HepG2 (cell line): ENCODE data around the gene LSMEM2. TPM values are rescaled to one million over a fixed set of nuclear protein-coding genes. Genes with fewer than 3 reads are reported as not detected.

Experiments used
- ARID4A ChIP-seq: sonication (generic); formaldehyde crosslinking; IDR thresholded peaks from 2 replicates; pipeline ENCODE4 v1.5.0; 2020; ENCODE audit warnings: mild to moderate bottlenecking, missing genetic modification reagents, borderline replicate concordance
- ARNTL ChIP-seq: sonication (generic); formaldehyde crosslinking; IDR thresholded peaks from 2 replicates; pipeline ENCODE4 v1.4.0; 2020; ENCODE audit warnings: mild to moderate bottlenecking, missing genetic modification reagents
- ETV6 ChIP-seq: sonication (generic); formaldehyde crosslinking; conservative IDR thresholded peaks from 2 replicates; pipeline ENCODE4 v1.4.0; 2020; ENCODE audit warnings: missing genetic modification reagents
- FOXP1 ChIP-seq, 2 experiments: fragments of 450-650 bp in 1 of 2; IDR thresholded peaks; 2 replicates each; pipeline ENCODE4 v1.6.1; 2017 to 2018; ENCODE audit warnings: antibody characterized with exemption in 1 of 2
- GABPA ChIP-seq, 2 experiments: IDR thresholded peaks; 2 replicates each; pipeline ENCODE4 v1.6.1; 2011 to 2016; ENCODE audit warnings: low read depth in 2 of 2, low read length in 1 of 2, missing biosample characterization in 1 of 2, missing genetic modification characterization in 1 of 2
- KAT8 ChIP-seq: IDR thresholded peaks from 2 replicates; pipeline ENCODE4 v1.6.1; 2016; ENCODE audit warnings: missing genetic modification reagents, missing compliant biosample characterization
- KDM1A ChIP-seq: IDR thresholded peaks from 2 replicates; pipeline ENCODE4 v1.6.1; 2016; ENCODE audit warnings: missing compliant biosample characterization
- PHF20 ChIP-seq: sonication (generic); formaldehyde crosslinking; IDR thresholded peaks from 2 replicates; pipeline ENCODE4 v1.5.0; 2020; ENCODE audit warnings: mild to moderate bottlenecking, missing genetic modification reagents
- POLR2G ChIP-seq: fragments of 200-400 bp; formaldehyde crosslinking; IDR thresholded peaks from 2 replicates; pipeline ENCODE4 v1.6.1; 2018; ENCODE audit warnings: mild to moderate bottlenecking, low read depth, low read length, moderate library complexity
- SAP130 ChIP-seq: IDR thresholded peaks from 2 replicates; pipeline ENCODE4 v1.6.1; 2016; ENCODE audit warnings: low read depth
- STAG1 ChIP-seq: sonication (generic); formaldehyde crosslinking; IDR thresholded peaks from 2 replicates; pipeline ENCODE4 v1.4.0; 2020; ENCODE audit warnings: missing genetic modification reagents
- TCF7L2 ChIP-seq: IDR thresholded peaks from 2 replicates; pipeline ENCODE4 v1.6.1; 2011; ENCODE audit warnings: mild to moderate bottlenecking, low read depth, low read length, moderate library complexity
- TOE1 ChIP-seq: sonication (generic); formaldehyde crosslinking; IDR thresholded peaks from 2 replicates; pipeline ENCODE4 v1.4.0; 2020; ENCODE audit warnings: mild to moderate bottlenecking, missing genetic modification reagents
- ZNF138 ChIP-seq: sonication (generic); formaldehyde crosslinking; IDR thresholded peaks from 2 replicates; pipeline ENCODE4 v1.5.0; 2020; ENCODE audit warnings: mild to moderate bottlenecking, low read depth, missing genetic modification reagents
- ZNF296 ChIP-seq: sonication (generic); formaldehyde crosslinking; conservative IDR thresholded peaks from 2 replicates; pipeline ENCODE4 v1.5.0; 2020; ENCODE audit warnings: mild to moderate bottlenecking, missing genetic modification reagents
- ZNF776 ChIP-seq: sonication (generic); formaldehyde crosslinking; IDR thresholded peaks from 2 replicates; pipeline ENCODE4 v1.4.0; 2020; ENCODE audit warnings: mild to moderate bottlenecking, missing genetic modification reagents
- ZNF883 ChIP-seq: sonication (generic); formaldehyde crosslinking; IDR thresholded peaks from 2 replicates; pipeline ENCODE4 v1.5.1; 2020; ENCODE audit warnings: mild to moderate bottlenecking, missing genetic modification reagents; ENCODE audit errors: not compliant biosample characterization
- ZSCAN21 ChIP-seq: sonication (generic); formaldehyde crosslinking; IDR thresholded peaks from 2 replicates; pipeline ENCODE4 v1.8.0; 2022; ENCODE audit warnings: mild to moderate bottlenecking, missing genetic modification reagents, moderate library complexity, borderline replicate concordance
- polyA plus RNA-seq, 8 experiments: library from polyadenylated mRNA; depleted of rRNA in 3 of 8; stranded (reverse) in 7 of 8; unstranded in 1 of 8; fragments of >200 nt; fragmentation: Illumina TruSeq in 4 of 8; extraction: Trizol in 4 of 8; gene quantifications; 2 replicates each; pipeline versions ENCODE4 v1.2.1 to v1.2.3, GENCODE V29; 2011 to 2016; ENCODE audit warnings: low read depth in 4 of 8, missing spikeins in 1 of 8, mixed read lengths in 1 of 8; ENCODE audit not compliant: insufficient read depth in 1 of 8
- total RNA-seq, 5 experiments: library from RNA; depleted of rRNA; stranded (reverse); fragments of >200 nt; fragmentation: Illumina TruSeq; extraction: Trizol; gene quantifications; 2 replicates each; pipeline ENCODE4 v1.2.3, GENCODE V29; 2016; ENCODE audit warnings: low read depth in 1 of 5
- TF ChIP-seq, protein P1 (sequence below): sonication (generic); formaldehyde crosslinking; IDR thresholded peaks from 2 replicates; pipeline ENCODE4 v1.4.0; 2020; ENCODE audit warnings: missing genetic modification reagents
- TF ChIP-seq, protein P2 (sequence below): sonication (generic); formaldehyde crosslinking; conservative IDR thresholded peaks from 2 replicates; pipeline ENCODE4 v1.4.0; 2020; ENCODE audit warnings: missing genetic modification reagents
- TF ChIP-seq, protein P3 (sequence below): sonication (generic); formaldehyde crosslinking; IDR thresholded peaks from 2 replicates; pipeline ENCODE4 v1.4.0; 2020; ENCODE audit warnings: missing genetic modification reagents

LSMEM2 gene
- total and polyA plus RNA-seq, 2 of the 13 experiments (the other 11 are each of a cell fraction or from before 2014, with no cell fraction given) = 0.07 to 0.41 TPM

DNA sequence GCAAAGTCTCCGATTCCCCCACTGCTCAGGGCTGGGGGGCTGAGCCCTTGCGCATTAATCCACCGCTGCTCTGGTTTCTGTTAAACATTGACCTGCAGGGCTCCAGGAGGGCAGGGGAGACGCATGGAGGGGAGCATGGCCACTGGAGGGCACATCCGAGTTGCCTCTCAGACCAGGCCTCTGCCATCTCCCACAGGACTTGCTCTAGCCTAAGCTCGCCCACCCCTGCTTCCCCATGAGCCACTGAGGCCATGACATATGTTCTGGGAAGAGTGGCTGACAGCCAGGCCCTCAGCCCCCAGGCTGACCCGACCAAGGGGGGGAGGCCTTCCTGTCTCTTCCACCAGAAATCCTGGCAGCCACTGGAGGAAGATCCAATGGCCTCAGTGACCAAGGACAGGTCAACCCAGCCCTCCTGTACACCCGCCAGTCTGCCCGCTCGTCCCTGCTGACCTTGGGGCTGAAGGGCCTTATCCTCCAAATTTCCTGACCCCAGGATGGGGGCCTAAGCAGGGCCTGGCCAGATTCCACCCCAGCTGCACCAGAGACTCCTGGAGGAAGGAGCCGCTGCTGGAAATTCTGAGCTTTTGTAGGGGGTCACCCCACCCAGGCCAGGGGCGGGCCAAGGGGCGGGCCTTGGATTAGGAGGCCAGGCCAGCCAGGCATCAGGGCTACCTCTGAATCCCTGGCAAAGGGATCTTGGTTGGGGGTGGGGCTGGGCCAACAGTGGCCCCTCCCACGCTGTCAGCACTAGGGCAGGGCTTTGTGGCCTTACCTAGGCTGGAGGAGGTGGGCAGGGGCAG lies 24.3 kb downstream of the LSMEM2 start, which contains the start of gene HYAL1 (continued):
- peak; percentile 58; the same call in 1 of the 2 replicates for TF ChIP-seq PHF20
- TF ChIP-seq ZSCAN21 (CRISPR knock-in tag) = no peak; the same call in 1 of the 2 replicates
- peak; percentile 77; the same call in 1 of the 2 replicates for TF ChIP-seq KAT8 (CRISPR knock-in tag)
- peak; percentile 71 for TF ChIP-seq SAP130 (CRISPR knock-in tag)
- TF ChIP-seq, protein P1, sequence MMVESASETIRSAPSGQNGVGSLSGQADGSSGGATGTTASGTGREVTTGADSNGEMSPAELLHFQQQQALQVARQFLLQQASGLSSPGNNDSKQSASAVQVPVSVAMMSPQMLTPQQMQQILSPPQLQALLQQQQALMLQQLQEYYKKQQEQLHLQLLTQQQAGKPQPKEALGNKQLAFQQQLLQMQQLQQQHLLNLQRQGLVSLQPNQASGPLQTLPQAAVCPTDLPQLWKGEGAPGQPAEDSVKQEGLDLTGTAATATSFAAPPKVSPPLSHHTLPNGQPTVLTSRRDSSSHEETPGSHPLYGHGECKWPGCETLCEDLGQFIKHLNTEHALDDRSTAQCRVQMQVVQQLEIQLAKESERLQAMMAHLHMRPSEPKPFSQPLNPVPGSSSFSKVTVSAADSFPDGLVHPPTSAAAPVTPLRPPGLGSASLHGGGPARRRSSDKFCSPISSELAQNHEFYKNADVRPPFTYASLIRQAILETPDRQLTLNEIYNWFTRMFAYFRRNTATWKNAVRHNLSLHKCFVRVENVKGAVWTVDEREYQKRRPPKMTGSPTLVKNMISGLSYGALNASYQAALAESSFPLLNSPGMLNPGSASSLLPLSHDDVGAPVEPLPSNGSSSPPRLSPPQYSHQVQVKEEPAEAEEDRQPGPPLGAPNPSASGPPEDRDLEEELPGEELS (CRISPR knock-in tag) = no peak
- peak; percentile 30; the same call in 1 of the 2 replicates for TF ChIP-seq KDM1A (CRISPR knock-in tag)
- TF ChIP-seq STAG1 (CRISPR knock-in tag) = peak; percentile 63
- TF ChIP-seq TCF7L2 = no peak
- peak; percentile 99 for TF ChIP-seq POLR2G
- TF ChIP-seq, protein P2, sequence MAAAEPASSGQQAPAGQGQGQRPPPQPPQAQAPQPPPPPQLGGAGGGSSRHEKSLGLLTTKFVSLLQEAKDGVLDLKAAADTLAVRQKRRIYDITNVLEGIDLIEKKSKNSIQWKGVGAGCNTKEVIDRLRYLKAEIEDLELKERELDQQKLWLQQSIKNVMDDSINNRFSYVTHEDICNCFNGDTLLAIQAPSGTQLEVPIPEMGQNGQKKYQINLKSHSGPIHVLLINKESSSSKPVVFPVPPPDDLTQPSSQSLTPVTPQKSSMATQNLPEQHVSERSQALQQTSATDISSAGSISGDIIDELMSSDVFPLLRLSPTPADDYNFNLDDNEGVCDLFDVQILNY (CRISPR knock-in tag) = peak; percentile 76
- TF ChIP-seq TOE1 (CRISPR knock-in tag) = peak; percentile 53; the same call in 1 of the 2 replicates
- 0 out of 2 replicates have a peak, but pooled peaks have one; percentile 47 for TF ChIP-seq ZNF138 (CRISPR knock-in tag)
- peak; percentile 71 for TF ChIP-seq ARNTL (CRISPR knock-in tag)
- TF ChIP-seq ZNF776 (CRISPR knock-in tag) = peak; percentile 71
- peak; percentile 76; the same call in 1 of the 2 replicates for TF ChIP-seq ARID4A (CRISPR knock-in tag)
- 0 out of 2 replicates have a peak, but pooled peaks have one; percentile 32 for TF ChIP-seq ZNF296 (CRISPR knock-in tag)
- TF ChIP-seq GABPA (IDR thresholded peaks at IDR 0.05; ENCODE audit: low read depth, low read length) = no peak
- TF ChIP-seq GABPA (CRISPR knock-in tag; IDR thresholded peaks at IDR 0.05; ENCODE audit: low read depth) = no peak; the same call in 1 of the 2 replicates
- TF ChIP-seq ETV6 (CRISPR knock-in tag) = peak; percentile 65; the same call in 1 of the 2 replicates
- TF ChIP-seq, protein P3, sequence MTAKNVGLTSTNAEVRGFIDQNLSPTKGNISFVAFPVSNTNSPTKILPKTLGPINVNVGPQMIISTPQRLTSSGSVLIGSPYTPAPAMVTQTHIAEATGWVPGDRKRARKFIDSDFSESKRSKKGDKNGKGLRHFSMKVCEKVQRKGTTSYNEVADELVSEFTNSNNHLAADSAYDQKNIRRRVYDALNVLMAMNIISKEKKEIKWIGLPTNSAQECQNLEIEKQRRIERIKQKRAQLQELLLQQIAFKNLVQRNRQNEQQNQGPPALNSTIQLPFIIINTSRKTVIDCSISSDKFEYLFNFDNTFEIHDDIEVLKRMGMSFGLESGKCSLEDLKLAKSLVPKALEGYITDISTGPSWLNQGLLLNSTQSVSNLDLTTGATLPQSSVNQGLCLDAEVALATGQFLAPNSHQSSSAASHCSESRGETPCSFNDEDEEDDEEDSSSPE = peak; percentile 27; the same call in 1 of the 2 replicates
- peak; percentile 59 for TF ChIP-seq ZNF883 (CRISPR knock-in tag)
- TF ChIP-seq FOXP1 (IDR thresholded peaks at IDR 0.05) = no peak
- TF ChIP-seq FOXP1 (CRISPR knock-in tag; IDR thresholded peaks at IDR 0.05) = no peak
